Hepatocyte (in vitro differentiated cells): ENCODE measurements around the gene C1orf116.

Experiments used
- CTCF ChIP-seq: fragments of 200-600 bp; sonication (generic); IDR thresholded peaks from 2 replicates; pipeline ENCODE4 v1.5.1; 2016; ENCODE audit warnings: antibody characterized with exemption, mild to moderate bottlenecking; ENCODE audit not compliant: poor library complexity
- EZH2 ChIP-seq: fragments of 200-600 bp; sonication (generic); IDR thresholded peaks from 2 replicates; pipeline ENCODE4 v1.6.1; 2016; ENCODE audit warnings: antibody characterized with exemption, mild to moderate bottlenecking, borderline replicate concordance

DNA sequence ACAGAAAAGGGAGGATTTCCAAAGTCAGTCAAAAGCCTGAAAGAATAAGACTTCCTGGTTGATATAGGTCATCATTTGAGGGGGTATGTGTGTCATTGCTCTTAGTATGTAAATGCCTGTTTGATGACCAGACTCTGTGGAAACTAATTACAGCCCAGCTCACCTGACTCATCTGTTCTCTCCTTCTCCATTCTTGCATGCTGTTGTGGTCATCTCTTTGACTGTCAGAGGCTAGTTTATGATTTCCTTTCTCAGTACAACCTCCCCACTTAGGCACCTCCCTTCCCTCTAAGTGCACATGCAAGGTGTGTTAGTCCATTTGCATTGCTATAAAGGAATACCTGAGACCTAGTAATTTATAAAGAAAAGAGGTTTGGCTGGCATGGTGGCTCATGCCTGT lies 2.4 kb upstream of the C1orf116 start:
- TF ChIP-seq EZH2, result no peak
- no peak for TF ChIP-seq CTCF
